Stimulated activated CD8-positive, alpha-beta memory T cell treated with anti-CD3 and anti-CD28 coated beads, Interleukin-4, amount 100 ng/mL, for 1 hour (primary cell): ENCODE results near the gene PSMG1.
"Not testable (repeated sequence)": the region's sequence is repeated elsewhere in the genome, so short reads cannot be mapped to it uniquely, and the experiment has no call there.

Experiments used
- DNase-seq, 2 donors: peaks; one replicate each; pipeline ENCODE4 v3.0.0-alpha.2; 2020; ENCODE audit warnings: low read depth in 2 of 2, low spot score in 1 of 2

The PSMG1 gene

DNA sequence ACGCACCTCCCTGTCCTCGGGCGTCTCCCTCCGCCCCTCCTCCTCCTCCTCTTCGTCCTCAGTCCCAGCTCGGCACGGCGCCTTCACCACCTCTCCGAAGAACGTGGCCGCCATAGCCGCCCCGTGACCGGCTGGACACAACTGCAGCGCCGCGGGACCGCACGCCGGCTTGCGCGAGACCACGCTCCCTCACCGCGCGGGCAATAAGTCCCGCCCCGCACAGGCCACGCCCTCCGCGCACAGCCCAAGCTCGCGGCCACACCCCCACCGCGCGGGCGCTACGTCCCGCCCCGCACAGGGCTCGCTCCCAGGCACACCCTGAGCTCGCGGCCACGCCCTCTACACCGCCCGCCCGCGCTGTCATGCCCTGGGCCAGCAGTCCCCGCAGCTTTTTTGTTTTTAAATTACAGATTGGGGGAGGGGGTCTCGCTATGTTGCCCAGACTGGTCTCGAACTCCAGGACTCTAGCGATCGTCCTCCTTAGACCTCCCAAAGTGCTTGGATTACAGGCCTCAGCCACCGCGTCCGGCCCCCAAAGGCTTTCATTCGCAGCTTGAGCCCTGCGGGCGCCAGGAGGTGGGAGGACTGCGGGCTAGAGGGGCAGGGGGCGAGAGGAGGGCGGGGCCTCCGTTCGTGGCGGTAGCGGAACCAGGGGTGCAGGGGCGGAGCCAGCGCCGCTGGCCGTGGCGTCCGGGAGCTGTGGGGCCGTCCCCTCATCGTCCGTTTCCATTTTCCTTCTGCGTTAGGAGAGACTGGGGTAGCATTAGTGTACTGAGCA, at the start of gene PSMG1:
PSMG1 (minus strand) TSS at position 180 of the 778 bp plus-strand sequence; CDS start at position 114, 66 bp downstream.
- peak; percentile 85 to 91 for DNase-seq

GRCh38 chr21:39232861-39233291, 49.6 kb upstream of the PSMG1 start:
- no peak for DNase-seq

DNA sequence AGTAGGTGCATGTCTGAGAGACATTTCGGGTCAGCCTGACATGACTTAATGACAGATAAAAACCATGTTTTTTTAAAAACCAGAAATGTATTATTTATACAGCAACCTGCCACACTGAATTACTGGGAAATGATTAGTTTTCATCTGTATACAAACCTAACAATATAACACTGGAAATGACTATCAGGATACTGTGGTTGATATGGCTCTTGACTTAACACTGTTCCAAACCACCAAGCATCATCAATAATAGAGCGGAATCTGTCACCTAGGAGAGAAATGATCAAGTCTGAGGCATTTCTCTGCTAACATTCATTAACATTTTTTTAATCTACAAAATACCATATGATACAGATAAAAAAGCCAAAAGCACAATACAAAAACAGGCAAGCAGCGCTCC, 41.7 kb upstream of the PSMG1 start:
- no peak for DNase-seq

GRCh38 chr21:39221997-39222486, 38.8 kb upstream of the PSMG1 start:
- no peak for DNase-seq

DNA sequence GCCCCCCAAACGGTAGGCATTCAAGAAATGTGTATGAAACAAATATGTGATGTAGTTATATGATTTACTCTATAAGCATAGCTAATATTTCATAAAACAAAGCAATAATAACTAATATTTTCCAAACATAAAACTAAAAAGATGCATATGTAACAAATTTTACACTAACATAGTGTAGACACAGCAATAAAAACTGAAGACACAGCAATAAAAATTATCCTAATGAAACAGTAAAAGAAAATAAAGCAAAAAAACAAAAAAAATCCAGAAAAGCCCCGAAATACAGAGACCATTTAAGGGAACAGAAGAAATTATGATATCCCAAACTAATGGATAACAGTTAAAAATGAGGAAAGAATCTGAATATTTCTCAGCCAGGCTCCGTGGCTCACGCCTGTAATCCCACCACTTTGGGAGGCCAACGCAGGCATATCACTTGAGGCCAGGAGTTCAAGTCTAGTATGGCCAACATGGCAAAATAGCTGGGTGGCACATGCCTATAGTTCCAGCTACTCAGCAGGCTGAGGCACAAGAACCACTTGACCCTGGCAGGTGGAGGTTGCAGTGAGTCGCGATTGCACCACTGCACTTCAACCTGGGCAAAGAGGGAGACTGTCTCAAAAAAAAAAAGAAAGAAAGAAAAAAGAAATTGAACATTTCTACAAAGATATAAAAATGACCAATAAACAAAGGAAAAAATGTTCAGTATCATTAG, 38.2 kb upstream of the PSMG1 start:
- no peak for DNase-seq

GRCh38 chr21:39220875-39221274, 37.6 kb upstream of the PSMG1 start:
- DNase-seq = not testable (repeated sequence)

DNA sequence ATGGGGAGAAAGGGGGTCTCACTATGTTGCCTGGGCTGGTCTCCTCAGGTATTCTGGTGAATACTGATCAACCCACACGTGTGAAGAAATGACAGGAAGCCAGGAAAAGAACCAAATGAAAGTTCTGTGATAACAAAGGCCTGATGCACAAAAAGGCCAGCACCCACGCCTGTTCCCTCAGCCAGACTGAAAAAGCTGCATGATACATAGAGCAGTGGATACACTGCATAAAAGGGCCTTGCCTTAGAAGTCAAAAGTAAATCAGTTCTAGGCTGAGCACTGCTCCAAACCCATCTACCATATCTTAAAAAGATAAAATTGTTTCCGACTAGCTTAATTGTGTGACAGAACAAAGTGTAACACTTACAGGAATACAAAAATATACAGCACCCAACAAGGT, 36.9 kb upstream of the PSMG1 start:
- DNase-seq = no peak

- no peak for DNase-seq
Observed at GRCh38 chr21:39218082-39218409, 34.8 kb upstream of the PSMG1 start.

DNA sequence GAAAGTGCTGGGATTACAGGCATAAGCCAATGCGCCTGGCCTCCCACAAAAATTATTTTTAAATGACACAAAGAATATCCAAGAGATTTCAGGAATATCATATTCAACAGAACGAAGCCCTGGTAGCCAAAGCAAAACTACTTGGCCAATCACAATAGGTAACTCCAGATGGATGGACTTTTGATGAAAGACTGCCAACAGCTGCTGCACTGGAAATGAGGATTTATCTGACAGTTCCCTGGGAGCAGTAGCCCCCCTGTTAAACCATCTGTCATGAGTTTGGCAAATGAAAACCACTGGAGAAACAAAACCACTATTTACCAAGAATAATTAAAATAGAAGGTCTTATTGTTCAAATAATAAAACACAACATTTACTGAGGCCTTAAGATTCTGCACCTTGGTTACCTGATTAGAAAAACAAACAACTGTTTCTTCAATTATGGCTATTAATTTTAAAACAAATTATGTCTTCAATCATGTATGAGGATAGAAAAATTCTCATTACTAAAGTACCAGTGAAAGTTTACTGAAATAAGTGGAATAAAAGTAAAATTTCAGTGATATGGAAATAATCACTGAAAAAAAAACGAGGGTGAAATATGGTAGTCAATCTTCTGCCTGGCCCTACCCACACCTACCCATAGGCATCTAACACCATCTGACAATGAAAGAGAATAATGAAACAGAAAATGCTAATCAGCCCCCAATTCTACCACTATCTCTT, 34.3 kb upstream of the PSMG1 start:
- DNase-seq = no peak

DNA sequence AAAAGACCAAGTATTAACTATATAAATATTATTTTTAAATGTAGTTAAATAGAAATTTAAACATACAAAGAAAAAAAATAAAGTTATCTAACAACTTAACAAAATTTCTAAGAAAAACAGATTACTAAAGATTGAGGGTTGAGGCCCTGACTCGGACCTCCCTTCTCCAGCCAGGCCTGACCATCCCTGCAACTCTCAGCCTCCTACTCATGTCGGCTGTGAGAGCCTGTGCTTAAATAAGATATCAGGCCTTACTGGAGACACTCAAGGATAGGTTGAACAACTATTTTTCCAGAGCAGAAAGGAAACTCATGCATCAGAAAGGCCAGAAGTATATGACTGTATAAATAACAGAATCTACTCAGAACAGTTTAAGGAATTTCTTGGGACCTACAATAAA, 33.0 kb upstream of the PSMG1 start:
- no peak for DNase-seq

DNA sequence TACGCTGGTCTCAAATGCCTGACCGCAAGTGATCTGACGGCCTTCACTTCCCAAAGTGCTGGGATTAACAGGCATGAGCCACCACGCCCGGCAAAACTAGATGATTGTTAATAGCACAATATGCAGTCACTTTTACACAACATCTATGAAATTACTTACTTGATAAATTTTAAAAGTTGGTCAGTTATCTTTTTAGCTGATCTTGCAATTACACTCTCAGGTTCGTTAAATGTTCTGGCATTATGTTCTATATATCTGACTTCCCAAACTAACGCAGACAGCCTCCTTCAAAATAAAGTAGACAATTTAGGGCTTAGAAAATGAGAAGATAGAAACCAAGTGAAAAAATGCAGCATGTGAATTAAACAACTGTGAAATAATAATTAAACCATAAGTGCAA, 31.8 kb upstream of the PSMG1 start:
- no peak for DNase-seq

DNA sequence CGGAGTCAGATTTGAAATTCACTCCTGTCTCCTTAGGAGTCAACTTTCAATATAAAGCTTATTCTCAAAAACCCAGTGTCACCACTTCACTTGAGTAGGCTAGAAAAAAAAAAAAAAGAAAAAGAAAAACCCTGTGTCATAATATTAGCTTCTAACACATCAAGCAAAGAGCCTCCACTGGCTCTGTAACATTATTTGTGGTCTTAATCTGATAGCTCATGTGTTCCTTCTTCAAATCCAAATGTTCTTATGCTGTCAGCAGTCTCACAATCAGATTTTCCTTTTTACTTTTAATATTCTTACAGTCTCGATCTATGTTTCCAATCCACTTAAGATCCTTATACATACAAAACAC, 26.1 kb upstream of the PSMG1 start:
- no peak for DNase-seq

DNA sequence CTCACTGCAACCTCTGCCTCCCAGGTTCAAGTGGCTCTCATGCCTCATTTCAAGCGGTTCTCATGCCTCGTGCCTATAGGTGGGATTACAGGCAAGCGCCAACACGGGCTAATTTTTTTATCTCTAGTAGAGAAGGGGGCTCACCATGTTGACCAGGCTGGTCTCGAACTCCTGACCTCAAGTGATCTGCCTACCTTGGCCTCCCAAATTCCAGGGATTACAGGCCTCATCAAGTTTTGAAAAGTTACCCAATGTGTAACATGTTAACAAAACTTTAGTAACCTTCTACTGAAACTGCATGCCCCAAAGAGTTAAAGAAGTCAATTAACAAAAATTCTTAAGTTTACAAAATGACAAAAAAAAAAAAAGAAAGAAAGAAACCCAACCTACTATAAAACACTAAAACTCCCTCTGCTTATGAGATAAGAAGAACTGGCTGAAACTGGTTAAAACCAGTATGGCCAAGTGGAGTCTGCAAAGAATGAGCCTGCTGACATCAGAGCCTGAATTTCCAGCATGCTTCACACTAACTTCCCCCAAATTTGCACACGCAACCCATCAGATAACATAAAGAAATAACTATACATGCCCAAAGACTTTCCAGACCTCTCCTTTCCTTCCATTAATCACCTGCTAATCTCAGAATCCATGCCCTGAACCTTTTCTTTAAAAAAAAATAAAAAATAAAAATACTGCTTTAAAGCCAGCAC, 25.5 kb upstream of the PSMG1 start:
- DNase-seq = no peak

GRCh38 chr21:39204134-39204533, 20.9 kb upstream of the PSMG1 start:
- no peak for DNase-seq

DNA sequence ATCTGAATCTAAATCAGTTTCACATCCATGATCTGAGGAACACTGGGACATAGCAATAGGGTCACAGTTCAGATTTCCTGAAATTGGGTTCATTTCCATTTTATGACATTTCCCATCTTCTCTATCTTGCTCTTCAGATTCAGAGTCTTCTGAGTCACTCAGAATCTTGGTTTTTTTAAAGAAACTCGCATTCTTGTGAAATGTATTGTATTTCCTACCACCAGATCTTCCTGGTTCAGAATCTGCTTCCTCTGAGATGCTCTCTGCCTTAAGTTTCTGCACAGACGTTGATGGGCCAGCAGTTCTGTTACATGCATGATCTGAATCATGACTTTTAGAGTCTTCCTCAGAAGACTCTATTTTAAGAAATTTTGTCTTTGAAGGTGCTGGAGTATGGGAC, 15.5 kb upstream of the PSMG1 start:
- no peak for DNase-seq

- DNase-seq = no peak
Observed at GRCh38 chr21:39197448-39198233, 14.4 kb upstream of the PSMG1 start.

DNA sequence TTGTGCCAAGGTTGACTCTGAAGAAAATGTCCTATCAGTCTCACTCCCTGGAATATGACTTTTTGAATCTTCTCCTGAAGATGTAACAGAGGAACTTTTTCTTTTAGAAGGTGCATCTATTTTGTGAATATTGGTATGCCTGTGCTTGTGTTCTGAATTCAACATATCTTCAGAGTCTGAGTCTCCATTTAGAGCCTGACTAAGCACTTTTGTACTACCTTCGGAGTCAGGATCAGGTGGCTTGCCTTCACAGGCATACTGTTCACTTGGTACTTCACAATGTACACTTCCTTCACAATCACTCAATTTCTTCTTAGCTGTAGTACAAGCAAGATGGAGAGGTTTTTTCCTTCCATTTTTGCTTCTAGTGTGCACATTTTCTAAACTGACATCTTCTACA, 13.6 kb upstream of the PSMG1 start:
- no peak for DNase-seq

GRCh38 chr21:39196310-39196709, 13.1 kb upstream of the PSMG1 start:
- DNase-seq = no peak

GRCh38 chr21:39193380-39193779, 10.1 kb upstream of the PSMG1 start:
- no peak for DNase-seq

DNA sequence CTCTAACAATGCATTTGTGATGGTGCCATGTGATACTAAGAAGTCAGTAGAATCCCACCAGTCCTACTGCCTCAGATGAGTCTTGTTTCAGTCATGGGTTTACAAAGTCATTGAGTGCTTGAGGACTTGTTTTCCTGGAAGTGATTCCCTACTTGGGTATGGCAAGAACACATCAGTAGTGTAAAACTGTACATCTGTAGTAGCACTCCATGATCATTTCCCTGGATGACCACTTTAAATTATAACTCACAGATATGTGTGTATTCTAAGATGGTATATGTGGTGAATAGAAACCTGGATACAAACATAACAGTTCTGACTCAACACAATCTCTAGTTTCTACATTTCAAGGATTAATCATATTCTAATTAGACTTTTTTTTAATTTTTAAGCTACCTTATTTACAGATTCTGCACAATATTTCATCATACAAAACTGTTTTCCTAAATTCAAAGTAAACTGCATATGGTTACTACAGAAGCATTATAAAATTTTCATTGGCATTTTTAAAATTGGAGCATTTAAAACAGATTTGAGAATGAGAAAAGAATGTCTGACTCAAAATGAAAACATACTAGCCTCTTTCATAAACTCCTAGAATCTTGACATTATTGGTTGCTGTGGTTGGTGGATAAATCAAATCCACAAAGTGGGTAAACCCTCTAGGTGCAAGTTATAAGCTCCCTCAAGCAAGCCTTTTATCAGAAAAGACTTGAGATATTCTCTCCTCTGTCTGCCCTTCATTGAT, 6.8 kb upstream of the PSMG1 start:
- no peak for DNase-seq
